Epithelial cell of esophagus (primary cell): Measurements from ENCODE around the gene ELK1.
A peak's percentile ranks its signal among the peaks of the same experiment; 100 is the strongest.
"Not testable (repeated sequence)": the region's sequence is repeated elsewhere in the genome, so short reads cannot be mapped to it uniquely, and the experiment has no call there.

Experiments
- DNase-seq: peaks from one replicate; pipeline ENCODE4 v3.0.0; 2010; ENCODE audit warnings: low read depth
- H3K4me3 ChIP-seq: 2 replicates; pipeline ENCODE4 v1.5.1; 2011; ENCODE audit warnings: mild to moderate bottlenecking, low read length, control low read depth
- CTCF ChIP-seq: IDR thresholded peaks from 2 replicates; pipeline ENCODE4 v1.5.1; 2011; ENCODE audit warnings: low read depth, mild to moderate bottlenecking, low read length, control low read depth, inconsistent platforms; ENCODE audit not compliant: insufficient read depth; ENCODE audit errors: missing control alignments

Gene ELK1

GRCh38 chrX:47650164-47651042, at the start of gene ELK1:
Gene ELK1, minus strand, starts transcription at chrX:47650563. Its CDS starts 9,122 bp downstream, at chrX:47641441.
- DNase-seq: peak; percentile 97
- peak within 1 kb of the TSS; percentile 65 for H3K4me3 ChIP-seq
- TF ChIP-seq CTCF: no peak

- H3K4me3 ChIP-seq: no peak overlapping the region
- DNase-seq: peak; percentile 28
- TF ChIP-seq CTCF: no peak
Measured at GRCh38 chrX:47697181-47697580, 46.8 kb upstream of the ELK1 start.

GRCh38 chrX:47690175-47690574, 39.8 kb upstream of the ELK1 start:
- no peak for DNase-seq
- no peak overlapping the region for H3K4me3 ChIP-seq
- no peak for TF ChIP-seq CTCF

- TF ChIP-seq CTCF: no peak
- peak; percentile 48 for DNase-seq
- H3K4me3 ChIP-seq: no peak overlapping the region
Measured at GRCh38 chrX:47687263-47687662, 36.9 kb upstream of the ELK1 start.

- no peak for TF ChIP-seq CTCF
- no peak for DNase-seq
Measured at GRCh38 chrX:47683829-47684205, 33.5 kb upstream of the ELK1 start.

GRCh38 chrX:47683184-47683828, 32.9 kb upstream of the ELK1 start:
- H3K4me3 ChIP-seq: no peak overlapping the region
- TF ChIP-seq CTCF: no peak
- DNase-seq: no peak

More at GRCh38 chrX:47683829-47684205, 33.5 kb upstream of the ELK1 start:
- H3K4me3 ChIP-seq: no peak overlapping the region

GRCh38 chrX:47675959-47676859, 25.8 kb upstream of the ELK1 start:
- not testable (repeated sequence) for DNase-seq, H3K4me3 ChIP-seq
